Endothelial cell of umbilical vein (primary cell): ENCODE measurements around the gene GBX2. TPM values are rescaled to one million over a fixed set of nuclear protein-coding genes. Genes with fewer than 3 reads are reported as not detected.

Experiments used
- BruUV-seq: library from RNA; stranded (reverse); fragments of 400-500 nt; replicated peaks from 2 replicates; lab custom pipeline; 2021; lab: Mats Ljungman, UMichigan
- CTCF ChIA-PET: fragments of 300-600, 350-600 bp; sonication (Branson Sonifier 250); formaldehyde crosslinking; loops from one replicate; lab custom pipeline; 2021; ENCODE audit warnings: antibody characterized with exemption, inconsistent platforms; lab: Charles Lee
- POLR2A ChIA-PET: fragments of 300-600, 350-600 bp; sonication (Branson Sonifier 250); formaldehyde crosslinking; loops from one replicate; lab custom pipeline; 2021; ENCODE audit warnings: antibody characterized with exemption, inconsistent platforms; lab: Charles Lee
- DNase-seq: peaks from one replicate; pipeline ENCODE4 v3.0.0-alpha.2; 2011; ENCODE audit warnings: low read depth, low spot score
- FAIRE-seq: peaks from 2 replicates; lab custom pipeline; 2011; peaks lifted over from hg19 to GRCh38; lab: Jason Lieb, UNC
- H2AFZ ChIP-seq: 2 replicates; pipeline ENCODE4 v1.6.0; 2012; ENCODE audit warnings: low read depth, low read length, control low read depth, inconsistent platforms
- H3K27ac ChIP-seq: 2 replicates; pipeline ENCODE4 v1.5.1; 2011; ENCODE audit warnings: low read depth, mild to moderate bottlenecking, control low read depth, low read length, moderate library complexity; ENCODE audit not compliant: insufficient read depth
- H3K27me3 ChIP-seq, 2 experiments: 2 replicates each; pipeline versions ENCODE4 v1.6.0 to v1.6.1; 2011; ENCODE audit warnings: low read length in 2 of 2, mixed read lengths in 1 of 2; ENCODE audit not compliant: control insufficient read depth in 2 of 2, insufficient read depth in 2 of 2
- H3K36me3 ChIP-seq, 2 experiments: 2 replicates in 1 of 2; 3 replicates in 1 of 2; pipeline ENCODE4 v1.5.1; 2011; ENCODE audit warnings: low read length in 2 of 2, mild to moderate bottlenecking in 1 of 2, moderate library complexity in 1 of 2; ENCODE audit not compliant: control insufficient read depth in 2 of 2, insufficient read depth in 2 of 2; ENCODE audit errors: extremely low read depth in 1 of 2
- H3K4me1 ChIP-seq: 3 replicates; pipeline ENCODE4 v1.5.1; 2011; ENCODE audit warnings: mild to moderate bottlenecking, low read length; ENCODE audit not compliant: control insufficient read depth, insufficient read depth; ENCODE audit errors: extremely low read depth
- H3K4me2 ChIP-seq: 2 replicates; pipeline ENCODE4 v1.6.1; 2011; ENCODE audit warnings: low read length, control low read depth, mixed read lengths; ENCODE audit not compliant: insufficient read depth
- H3K4me3 ChIP-seq, 3 experiments: fragments of 200-600 bp in 1 of 3; sonication (generic), shearing (Covaris generic) in 1 of 3; replicated peaks in 1 of 3; 2 replicates each; pipeline ENCODE4 v1.5.1; 2011 to 2016; ENCODE audit warnings: control low read depth in 3 of 3, low read length in 3 of 3, mild to moderate bottlenecking in 2 of 3, inconsistent platforms in 1 of 3, low read depth in 1 of 3, moderate library complexity in 1 of 3; ENCODE audit not compliant: insufficient read depth in 1 of 3
- H3K79me2 ChIP-seq: 2 replicates; pipeline ENCODE4 v1.6.0; 2012; ENCODE audit warnings: low read length, inconsistent platforms; ENCODE audit not compliant: control insufficient read depth, insufficient read depth
- H3K9ac ChIP-seq: replicated peaks from 2 replicates; pipeline ENCODE3; 2011; ENCODE audit warnings: low read length, control low read depth; ENCODE audit not compliant: insufficient read depth; ENCODE audit errors: extremely low read depth
- H3K9me1 ChIP-seq: replicated peaks from 3 replicates; pipeline ENCODE4 v1.6.0; 2011; ENCODE audit warnings: mild to moderate bottlenecking, low read length; ENCODE audit not compliant: control insufficient read depth, insufficient read depth; ENCODE audit errors: extremely low read depth
- H3K9me3 ChIP-seq: replicated peaks from 2 replicates; pipeline ENCODE4 v1.5.1; 2012; ENCODE audit warnings: low read length, inconsistent platforms; ENCODE audit not compliant: control insufficient read depth, insufficient read depth
- H4K20me1 ChIP-seq: replicated peaks from 2 replicates; pipeline ENCODE3; 2011; ENCODE audit warnings: mild to moderate bottlenecking, low read length; ENCODE audit not compliant: control insufficient read depth, insufficient read depth; ENCODE audit errors: extremely low read depth
- EZH2 ChIP-seq: IDR thresholded peaks from 2 replicates; pipeline ENCODE4 v1.6.1; 2012; ENCODE audit warnings: borderline replicate concordance, low read depth, mild to moderate bottlenecking, moderate library complexity, low read length, inconsistent platforms; ENCODE audit not compliant: severe bottlenecking
- FOS ChIP-seq: IDR thresholded peaks from 2 replicates; pipeline ENCODE4 v1.6.1; 2011; ENCODE audit warnings: mild to moderate bottlenecking, low read length, moderate library complexity, borderline replicate concordance; ENCODE audit not compliant: insufficient read depth
- GATA2 ChIP-seq: IDR thresholded peaks from 2 replicates; pipeline ENCODE4 v1.7.0; 2011; ENCODE audit warnings: low read depth, mild to moderate bottlenecking, moderate library complexity, mixed read lengths, low read length; ENCODE audit not compliant: insufficient read length, insufficient read depth
- JUN ChIP-seq: IDR thresholded peaks from 2 replicates; pipeline ENCODE4 v1.6.1; 2011; ENCODE audit warnings: borderline replicate concordance, low read depth; ENCODE audit not compliant: insufficient read length, insufficient read depth
- MAX ChIP-seq: IDR thresholded peaks from 2 replicates; pipeline ENCODE4 v1.6.1; 2011; ENCODE audit not compliant: insufficient read depth, insufficient read length
- MYC ChIP-seq: IDR thresholded peaks from one replicate; pipeline ENCODE4 v1.6.1; 2011; ENCODE audit warnings: mild to moderate bottlenecking, low read depth, low read length
- POLR2AphosphoS5 ChIP-seq: IDR thresholded peaks from 2 replicates; pipeline ENCODE4 v1.6.1; 2012; ENCODE audit warnings: low read depth, mild to moderate bottlenecking, control low read depth, low read length, moderate library complexity; ENCODE audit not compliant: insufficient read depth
- dilution Hi-C: fragments of 300-500 bp; cut with MboI; formaldehyde crosslinking; loops from one replicate; pipeline ENCODE4 v1.15.0; 2019; ENCODE audit warnings: low sequenced_read_pairs; ENCODE audit not compliant: extremely low pct_ligation_motif_present
- intact Hi-C: fragments of 100-400 bp; cut with micrococcal nuclease; formaldehyde crosslinking; loops from one replicate; pipeline ENCODE4 v1.10.0; 2022
- polyA plus RNA-seq, 4 experiments: library from polyadenylated mRNA; depleted of rRNA in 3 of 4; stranded (reverse) in 3 of 4; unstranded in 1 of 4; fragments of >200 nt; gene quantifications; 2 replicates each; pipeline versions ENCODE4 v1.2.1 to v1.2.3, GENCODE V29; 2011 to 2012; ENCODE audit warnings: missing spikeins in 1 of 4
- total RNA-seq: library from RNA; stranded (reverse); gene quantifications from 2 replicates; pipeline ENCODE4 v1.2.3, GENCODE V29; 2021

Gene GBX2
- total and polyA plus RNA-seq, 2 donors (not counting 3 experiments of a cell fraction or from before 2014, with no cell fraction given), result 3.0 to 3.6 TPM

- no peak for TF ChIP-seq FOS
- TF ChIP-seq POLR2AphosphoS5, result no peak
- TF ChIP-seq JUN, result no peak
- TF ChIP-seq MYC, result no peak
- no peak for TF ChIP-seq MAX
- TF ChIP-seq GATA2, result no peak
- peak; percentile 57 for TF ChIP-seq EZH2
- Histone ChIP-seq H3K9ac (no peak overlapping the region), H2AFZ (no peak overlapping the region), H4K20me1 (no peaks in the 10 kb centered on the region), H3K4me1 (no peaks in the 10 kb centered on the region), H3K9me3 (no peaks in the 10 kb centered on the region), H3K27ac (no peak overlapping the region), H3K4me2 (no peak overlapping the region), H3K36me3 (no peaks in the 10 kb centered on the region), H3K9me1 (no peaks in the 10 kb centered on the region), H3K27me3 (peaks cover 0 to 15% of the 10 kb centered on the region in 2 experiments), H3K79me2 (no peaks in the 10 kb centered on the region), H3K4me3 (no peak overlapping the region)
- intact Hi-C loops (no loop called here), dilution Hi-C loops (no loop called here)
- no TSS peak for BruUV-seq
- FAIRE-seq, result no peak
- CTCF ChIA-PET, result interaction anchor here (1.4 to 2.2 kb wide), 3 partner anchors 19 to 380 kb away, joined by 3 to 7 read pairs (median 5); no protein-coding TSS in a partner anchor
- DNase-seq, result no peak
- POLR2A ChIA-PET, result no interaction called here
These were observed 9.0 kb downstream of the GBX2 start for GRCh38 chr2:236158969-236159777.
